HFFc6 (cell line): Measurements from ENCODE around the gene SPTLC1. TPM values are rescaled to one million over a fixed set of nuclear protein-coding genes. Genes with fewer than 3 reads are reported as not detected.

Source experiments
- DNase-seq: peaks from one replicate; pipeline ENCODE4 v3.0.0-alpha.2; 2018
- H3K27ac Mint-ChIP-seq: 2 replicates; pipeline ENCODE4 v1.8.0; 2020; ENCODE audit warnings: mild to moderate bottlenecking, mixed read lengths
- H3K27me3 Mint-ChIP-seq: 2 replicates; pipeline ENCODE4 v1.8.0; 2021; ENCODE audit warnings: mild to moderate bottlenecking, moderate library complexity, mixed read lengths; ENCODE audit not compliant: insufficient read depth
- H3K36me3 Mint-ChIP-seq: 2 replicates; pipeline ENCODE4 v1.8.0; 2021; ENCODE audit warnings: low read depth, mixed read lengths
- H3K4me1 Mint-ChIP-seq: 2 replicates; pipeline ENCODE4 v1.8.0; 2020; ENCODE audit warnings: low read depth, mixed read lengths
- H3K4me3 Mint-ChIP-seq: 2 replicates; pipeline ENCODE4 v1.8.0; 2020; ENCODE audit warnings: mild to moderate bottlenecking, moderate library complexity, mixed read lengths
- H3K9me3 Mint-ChIP-seq: 2 replicates; pipeline ENCODE4 v1.8.0; 2020; ENCODE audit warnings: mild to moderate bottlenecking, mixed read lengths
- CTCF ChIP-seq: fragments of 200-600 bp; sonication (generic); IDR thresholded peaks from 2 replicates; pipeline ENCODE4 v1.5.0; 2021; ENCODE audit warnings: antibody characterized with exemption, mild to moderate bottlenecking
- total RNA-seq, 6 experiments: library from RNA; stranded (reverse); fragmentation: NEBNext Ultra II Directional; extraction: Animal tissue kit (Norgen Biotek cat#: 25700); gene quantifications; 2 replicates in 1 of 6; 3 replicates in 5 of 6; pipeline ENCODE4 v1.2.3, GENCODE V29; 2021

The SPTLC1 gene
- total RNA-seq, 6 experiments from 2014 or later: 56.2 to 67.2 (median 63.5) TPM

- Mint-ChIP-seq H3K4me1 (peaks cover 18% of the 10 kb centered on the region), H3K27me3 (peaks cover 14% of the 10 kb centered on the region), H3K4me3 (peak overlapping the region; percentile 83), H3K9me3 (no peaks in the 10 kb centered on the region), H3K27ac (peak overlapping the region; percentile 59), H3K36me3 (no peaks in the 10 kb centered on the region)
- DNase-seq: peak; percentile 58
- no peak for TF ChIP-seq CTCF
Observed at GRCh38 chr9:91992461-91993041, 122.7 kb downstream of the SPTLC1 start.

GRCh38 chr9:91991721-91992341 lies 123.4 kb downstream of the SPTLC1 start:
- H3K9me3 Mint-ChIP-seq: no peaks in the 10 kb centered on the region
- no peak overlapping the region; the same call in 1 of the 2 replicates for H3K27ac Mint-ChIP-seq
- peaks cover 14% of the 10 kb centered on the region for H3K27me3 Mint-ChIP-seq
- no peak for DNase-seq
- peaks cover 18% of the 10 kb centered on the region for H3K4me1 Mint-ChIP-seq
- no peaks in the 10 kb centered on the region for H3K36me3 Mint-ChIP-seq
- peak overlapping the region; percentile 83 for H3K4me3 Mint-ChIP-seq
- TF ChIP-seq CTCF: no peak

- Mint-ChIP-seq H3K4me3 (no peak overlapping the region), H3K27ac (no peak overlapping the region), H3K9me3 (peaks cover 3% of the 10 kb centered on the region), H3K27me3 (peaks cover 22% of the 10 kb centered on the region), H3K36me3 (no peaks in the 10 kb centered on the region), H3K4me1 (no peaks in the 10 kb centered on the region)
- no peak for TF ChIP-seq CTCF
- DNase-seq: no peak
Observed at GRCh38 chr9:91986248-91986647, 129.0 kb downstream of the SPTLC1 start.

- peaks cover 6% of the 10 kb centered on the region for H3K9me3 Mint-ChIP-seq
- H3K27me3 Mint-ChIP-seq: peaks cover 22% of the 10 kb centered on the region
- no peak for TF ChIP-seq CTCF
- H3K36me3 Mint-ChIP-seq: no peaks in the 10 kb centered on the region
- no peak for DNase-seq
- H3K4me1 Mint-ChIP-seq: no peaks in the 10 kb centered on the region
- no peak overlapping the region for H3K4me3 Mint-ChIP-seq
- no peak overlapping the region for H3K27ac Mint-ChIP-seq
Observed at GRCh38 chr9:91985692-91986091, 129.5 kb downstream of the SPTLC1 start.

Other genes with a start within 250 kb of the SPTLC1 start
- gene ROR2, start 165.2 kb downstream of the SPTLC1 start, total RNA-seq: under 1 TPM in 1 of 6 experiments, not detected in 5; 0.09 TPM
- gene IARS1, start 178.3 kb upstream of the SPTLC1 start, total RNA-seq: 100 to 1,000 TPM; 155 to 179 (median 171) TPM
- gene NOL8, start 209.9 kb upstream of the SPTLC1 start, total RNA-seq: 10 to 100 TPM; 24.3 to 33.5 (median 27.7) TPM
- gene CENPP, start 210.5 kb upstream of the SPTLC1 start, total RNA-seq: 1 to 10 TPM; 3.0 to 7.0 (median 6.0) TPM